GM12875 (cell line): ENCODE data around the gene LONP2.
"Not testable (repeated sequence)": the region's sequence is repeated elsewhere in the genome, so short reads cannot be mapped to it uniquely, and the experiment has no call there.

Source experiments
- H3K4me3 ChIP-seq: one replicate; pipeline ENCODE4 v1.5.1; 2011; ENCODE audit warnings: low read depth, low read length, control low read depth
- CTCF ChIP-seq: IDR thresholded peaks from 2 replicates; pipeline ENCODE4 v1.5.1; 2011; ENCODE audit warnings: low read depth, mild to moderate bottlenecking, control low read depth, inconsistent platforms, low read length, moderate library complexity, borderline replicate concordance; ENCODE audit not compliant: insufficient read depth

The LONP2 gene

GRCh38 chr16:48385253-48386150 lies 141.4 kb downstream of the LONP2 start, which contains the start of gene SIAH1:
SIAH1 (minus strand) TSS chr16:48385413; CDS start chr16:48362428, 22,985 bp downstream.
- no peak for TF ChIP-seq CTCF
- H3K4me3 ChIP-seq, result peak within 1 kb of the TSS; percentile 90

- no peak overlapping the region for H3K4me3 ChIP-seq
- TF ChIP-seq CTCF, result no peak
Measured at GRCh38 chr16:48386559-48387312, 142.6 kb downstream of the LONP2 start.

GRCh38 chr16:48392407-48392806 lies 148.3 kb downstream of the LONP2 start:
- TF ChIP-seq CTCF, result no peak
- no peak overlapping the region for H3K4me3 ChIP-seq

- H3K4me3 ChIP-seq, result no peak overlapping the region
- no peak for TF ChIP-seq CTCF
Measured at GRCh38 chr16:48393485-48394354, 149.6 kb downstream of the LONP2 start.

- H3K4me3 ChIP-seq, result no peak overlapping the region
- TF ChIP-seq CTCF, result no peak
Measured at GRCh38 chr16:48394355-48394703, 150.2 kb downstream of the LONP2 start.

- no peak overlapping the region for H3K4me3 ChIP-seq
- no peak for TF ChIP-seq CTCF
Measured at GRCh38 chr16:48395375-48395774, 151.3 kb downstream of the LONP2 start.

GRCh38 chr16:48402547-48402946 lies 158.4 kb downstream of the LONP2 start:
- not testable (repeated sequence) for H3K4me3 ChIP-seq
